ENCODE results near the gene ZBTB20.

ZBTB20 gene

DNA sequence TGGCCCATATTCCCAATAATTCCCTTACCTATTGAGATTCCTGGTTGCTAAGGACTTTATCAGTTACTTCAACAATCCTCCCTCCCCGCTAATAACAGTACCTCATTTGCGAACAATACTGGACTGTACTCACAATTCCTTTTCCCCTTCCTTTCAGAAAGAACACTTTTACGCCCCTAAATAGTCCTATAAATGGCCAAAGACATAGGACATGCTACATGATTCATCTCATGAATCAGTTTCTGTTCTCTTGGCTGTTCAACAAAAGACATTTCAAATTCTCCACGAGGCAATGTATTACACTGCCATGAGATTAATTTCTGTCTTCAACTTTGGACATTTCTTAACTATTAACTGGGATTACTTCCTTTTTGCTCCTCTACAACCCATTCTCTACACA, 588.8 kb downstream of the ZBTB20 start:
- DNase-seq, result no peak

DNA sequence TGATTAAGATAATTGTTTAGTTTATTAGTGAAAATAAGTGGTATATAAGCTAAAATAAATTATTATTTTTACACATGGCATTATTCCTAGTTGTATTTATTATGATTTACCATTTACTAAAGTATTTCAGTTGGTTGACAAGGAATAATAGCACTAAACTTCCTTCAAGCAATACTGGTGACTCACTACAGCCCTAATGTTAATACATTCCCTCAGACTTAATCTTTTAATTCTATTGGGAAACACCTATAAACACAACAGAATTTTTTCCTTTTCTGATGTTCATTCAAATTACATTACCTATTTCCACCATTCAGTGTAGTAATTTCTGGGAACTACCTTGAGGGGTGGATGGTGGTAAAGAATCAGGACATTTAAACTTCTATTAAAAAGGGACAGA, 589.3 kb downstream of the ZBTB20 start:
- no peak for DNase-seq

DNA sequence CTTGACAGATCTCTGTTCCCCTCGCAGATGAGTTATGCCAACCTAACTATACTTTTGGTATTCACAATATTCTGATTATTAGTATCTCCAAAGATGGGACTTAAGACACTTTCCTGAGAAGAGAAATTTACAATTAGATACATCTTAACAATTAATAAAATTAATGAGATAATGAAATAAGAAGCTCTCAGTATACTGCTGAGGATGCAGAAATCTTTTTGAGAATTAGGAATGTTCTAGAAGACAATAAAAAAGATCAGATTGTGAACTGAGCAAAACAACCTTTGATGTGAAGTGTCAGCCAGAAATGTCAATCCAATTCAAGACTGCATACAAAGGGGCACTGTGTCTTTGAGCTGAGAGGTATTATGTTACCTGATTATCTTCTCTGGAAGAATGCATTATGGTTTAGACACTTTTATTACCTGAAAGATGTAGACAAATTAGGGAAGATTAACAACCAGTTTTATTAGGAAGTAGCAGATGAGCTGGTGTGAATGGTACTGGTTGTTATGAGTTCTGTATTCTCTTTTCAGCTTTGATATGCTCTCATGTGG, 590.4 kb downstream of the ZBTB20 start:
- no peak for DNase-seq

DNA sequence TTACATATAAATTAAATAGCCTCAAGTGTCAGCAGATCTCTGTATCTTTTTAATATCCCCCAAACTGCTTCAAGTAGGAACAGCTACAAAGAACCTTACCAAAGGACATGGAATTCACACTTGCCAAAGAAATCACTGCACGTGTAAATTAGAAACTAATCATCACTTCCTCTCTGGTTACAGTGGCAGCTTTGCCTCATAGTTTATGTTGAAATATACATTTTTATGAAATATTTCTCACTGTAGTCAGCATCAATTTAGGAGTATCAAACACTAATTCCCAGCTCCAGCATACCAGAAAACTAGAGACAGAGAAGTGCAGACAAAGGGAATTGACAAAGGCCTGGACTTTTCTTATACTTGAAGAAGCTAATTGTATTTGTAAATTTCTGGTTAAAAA, 592.4 kb downstream of the ZBTB20 start:
- no peak for DNase-seq

DNA sequence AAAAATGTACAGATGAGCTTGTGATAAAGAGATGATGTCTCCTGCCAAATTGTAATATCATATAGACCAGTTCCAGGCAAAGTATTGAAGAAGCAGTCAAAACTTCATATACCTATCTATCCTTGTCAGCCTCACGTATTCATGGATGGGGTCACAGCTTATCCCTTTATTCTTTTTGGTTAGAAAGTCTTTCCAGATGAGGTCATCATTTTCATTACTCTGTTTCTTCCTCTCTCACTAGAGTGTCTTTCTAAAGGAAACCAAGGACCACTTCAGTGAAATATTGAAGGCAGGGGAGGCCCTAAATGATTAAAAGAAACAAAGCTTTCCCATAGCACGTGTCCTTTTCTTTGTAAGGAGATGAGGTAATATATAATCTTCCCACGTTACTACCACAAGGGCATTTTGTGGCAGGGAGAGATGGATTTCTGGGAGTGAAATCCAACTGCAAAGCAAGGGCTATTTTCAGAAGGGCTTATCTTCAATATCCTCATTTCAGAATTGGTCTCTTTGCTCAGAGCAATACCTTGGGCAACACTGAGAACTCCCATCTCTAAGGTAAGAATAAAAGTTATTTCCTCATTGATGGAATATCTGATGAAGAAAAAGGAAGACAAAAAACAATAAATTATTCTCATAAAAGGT, 593.0 kb downstream of the ZBTB20 start:
- no peak for DNase-seq

DNA sequence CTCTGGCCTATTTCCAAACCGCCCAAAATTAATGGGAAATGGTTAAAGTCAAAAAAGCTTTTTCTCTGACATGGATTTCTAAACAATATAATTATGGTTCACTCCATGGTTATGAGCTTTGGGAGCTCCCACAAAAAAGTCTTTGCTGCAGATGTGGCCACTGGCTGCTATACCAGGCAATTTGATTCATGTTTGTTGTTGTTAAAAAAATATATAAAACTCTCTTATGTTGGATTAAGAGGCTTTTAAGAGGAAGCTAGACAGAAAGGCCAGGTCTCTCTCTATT, 594.6 kb downstream of the ZBTB20 start:
- DNase-seq, result no peak

DNA sequence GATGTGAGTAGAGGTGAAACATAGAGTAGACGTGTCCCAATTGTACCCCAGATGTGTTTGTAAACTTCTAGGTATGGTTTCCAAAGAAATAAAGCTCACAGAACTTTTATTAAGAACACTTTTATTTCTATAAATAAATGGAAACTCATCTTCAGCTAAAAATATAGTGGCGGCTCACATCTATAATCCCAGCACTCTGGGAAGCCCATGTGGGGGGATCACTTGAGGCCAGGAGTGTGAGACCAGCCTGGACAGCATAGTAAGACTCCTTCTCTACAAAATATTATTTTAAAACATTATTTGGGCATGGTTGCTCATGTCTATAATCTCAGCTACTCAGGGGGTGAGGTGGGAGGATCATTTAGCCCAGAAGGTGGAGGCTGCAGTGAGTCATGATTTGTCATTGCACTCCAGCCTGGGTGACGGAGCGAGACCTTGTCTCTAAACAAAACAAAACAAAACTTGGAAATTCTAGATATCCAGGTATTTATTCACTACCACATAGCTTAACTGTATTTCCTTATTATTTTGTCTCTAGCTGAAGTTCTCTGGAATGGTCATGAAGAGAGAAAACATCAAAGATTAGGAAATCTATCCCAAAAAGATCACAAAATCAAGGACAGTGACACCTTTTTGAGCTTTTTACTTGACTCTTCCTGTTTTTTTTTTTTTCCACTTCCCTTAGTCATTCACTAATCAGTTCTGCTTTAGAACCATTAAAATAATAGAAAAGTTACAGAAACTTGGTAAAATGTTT, 595.1 kb downstream of the ZBTB20 start:
- DNase-seq, result no peak

DNA sequence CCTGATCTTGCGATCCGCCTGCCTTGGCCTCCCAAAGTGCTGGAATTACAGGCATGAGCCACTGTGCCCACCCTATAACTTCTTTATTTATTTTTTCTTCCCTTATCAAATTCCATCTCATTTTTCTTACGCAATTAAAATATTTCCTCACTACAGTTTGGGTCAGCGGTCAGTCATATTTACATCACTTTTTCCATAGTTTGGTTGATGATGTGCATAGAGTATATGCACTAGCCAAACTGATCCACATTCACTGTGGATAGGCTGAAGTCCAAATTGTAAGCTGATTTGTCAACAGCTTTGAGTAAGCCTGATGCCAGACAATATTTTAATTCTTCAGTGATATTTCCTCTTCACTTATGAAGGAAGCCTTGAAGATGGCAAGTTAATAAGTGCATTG, 596.9 kb downstream of the ZBTB20 start:
- no peak for DNase-seq

DNA sequence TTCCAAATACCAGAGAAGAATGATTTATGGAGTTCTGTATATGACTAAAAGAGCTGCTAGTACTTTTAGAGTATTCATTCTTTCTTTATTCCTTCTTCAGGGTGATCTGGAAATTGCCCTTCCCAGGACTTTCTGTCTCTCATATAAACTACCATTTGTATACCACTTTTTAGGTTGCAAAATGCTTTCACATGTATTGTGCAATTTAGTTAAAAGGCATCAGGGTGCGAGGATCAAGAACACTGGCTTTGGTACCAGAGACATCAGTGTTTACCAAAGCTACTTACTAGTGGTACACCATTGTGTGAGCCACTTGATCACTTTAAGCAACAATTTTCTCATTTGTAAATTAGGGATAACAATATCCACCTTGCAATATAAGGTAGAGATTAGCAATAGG, 601.9 kb downstream of the ZBTB20 start:
- no peak for DNase-seq

DNA sequence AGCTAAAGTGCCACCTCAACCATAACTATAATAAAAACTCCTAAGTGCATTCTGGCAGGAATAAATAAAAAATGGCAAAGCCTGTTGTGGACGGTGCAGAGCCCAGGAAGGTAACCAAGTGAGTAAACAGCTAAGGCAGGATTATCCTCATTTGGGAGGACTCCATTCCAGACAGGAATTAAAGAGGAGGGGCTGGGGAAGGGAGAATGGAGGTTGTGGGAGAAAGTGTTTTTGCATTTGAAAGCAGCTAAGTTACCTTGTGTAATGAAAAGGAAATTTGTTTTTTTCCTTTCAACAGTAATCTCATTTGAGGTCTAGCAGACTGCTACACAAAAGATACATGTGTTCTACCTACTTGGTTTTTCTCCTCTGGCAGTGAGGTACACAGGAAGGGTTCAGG, 604.7 kb downstream of the ZBTB20 start:
- DNase-seq, result no peak

DNA sequence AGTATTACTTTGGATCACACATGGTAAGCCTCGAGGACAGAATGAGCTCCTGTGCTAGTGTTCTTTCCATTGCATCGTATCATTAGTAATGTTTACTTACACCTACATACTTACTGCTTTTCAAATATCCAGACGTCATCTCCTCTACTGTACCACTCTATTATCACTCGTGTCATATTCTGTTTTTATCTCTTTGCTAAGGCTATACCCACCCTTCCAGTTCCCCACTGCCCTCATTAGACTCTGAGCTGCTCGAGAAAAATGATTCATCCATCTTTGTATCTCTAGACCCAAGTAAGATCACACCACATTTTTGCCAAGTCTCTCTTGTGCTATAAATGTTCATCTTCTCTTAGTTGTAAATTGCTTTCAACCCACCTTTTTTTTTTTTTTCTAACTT, 607.6 kb downstream of the ZBTB20 start:
- DNase-seq, result no peak

DNA sequence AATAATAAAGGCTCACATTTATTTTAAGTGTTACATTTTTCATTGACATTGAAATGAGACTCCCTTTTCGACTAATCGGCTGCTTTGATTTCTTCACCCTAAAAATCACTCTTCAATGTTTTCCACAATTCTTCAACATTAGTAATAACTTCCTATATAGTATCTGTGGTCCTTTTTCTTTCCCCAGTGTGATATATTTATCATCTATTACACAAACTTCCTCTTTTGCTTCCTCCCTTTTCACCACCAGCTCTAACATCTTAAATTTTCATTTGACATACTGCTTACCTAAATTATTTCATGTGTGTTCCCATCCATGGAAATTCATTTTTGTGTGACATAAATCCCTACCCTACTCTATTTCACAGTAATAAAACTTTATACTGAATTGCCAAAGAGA, 608.9 kb downstream of the ZBTB20 start:
- DNase-seq, result no peak

DNA sequence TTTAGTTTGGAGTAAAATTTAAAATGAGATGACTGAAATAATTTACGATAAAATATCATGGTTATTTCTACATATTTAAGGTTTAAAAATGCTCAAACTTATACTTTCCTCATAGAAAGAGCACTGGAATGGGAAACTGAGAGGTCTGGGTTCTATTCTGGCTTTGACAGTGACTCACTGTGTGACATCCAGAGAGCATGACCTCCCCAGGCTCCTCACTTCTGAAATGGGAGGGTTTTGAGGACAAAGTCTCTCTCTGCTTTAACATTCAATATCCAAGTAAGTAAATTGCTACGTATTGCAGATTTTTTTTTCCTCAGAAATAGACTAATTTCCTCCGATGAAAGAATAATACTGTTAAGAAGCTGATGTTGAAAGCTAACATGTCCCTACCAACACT, 618.6 kb downstream of the ZBTB20 start:
- no peak for DNase-seq

DNA sequence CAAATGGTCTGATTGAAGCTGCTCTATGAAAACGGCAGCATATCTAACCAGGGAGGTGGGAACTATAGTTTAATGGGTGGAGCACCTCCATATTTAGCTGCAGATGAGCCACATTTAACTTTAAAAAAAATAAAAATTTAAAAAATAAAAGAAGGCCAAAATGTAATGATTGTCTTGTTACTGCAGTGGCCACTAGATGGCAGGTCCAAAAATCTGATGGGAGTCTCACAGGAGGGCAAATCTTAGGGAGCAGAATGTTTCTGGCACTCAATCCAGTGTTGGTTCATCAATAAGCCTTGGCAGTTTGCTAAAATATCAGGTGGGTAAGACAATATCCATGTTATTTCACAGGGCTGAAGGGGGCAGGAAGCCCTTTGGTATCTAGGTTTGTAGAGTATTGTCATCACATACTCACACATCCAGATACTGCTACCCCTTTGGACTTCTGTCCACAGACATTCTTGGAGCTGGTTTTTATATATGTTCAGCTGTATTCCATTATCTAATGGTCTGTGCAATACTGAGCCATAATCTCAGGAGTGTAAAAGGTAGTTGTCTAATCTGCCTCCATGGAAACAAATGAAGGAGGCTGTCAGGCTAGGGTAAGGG, 619.9 kb downstream of the ZBTB20 start:
- no peak for DNase-seq

DNA sequence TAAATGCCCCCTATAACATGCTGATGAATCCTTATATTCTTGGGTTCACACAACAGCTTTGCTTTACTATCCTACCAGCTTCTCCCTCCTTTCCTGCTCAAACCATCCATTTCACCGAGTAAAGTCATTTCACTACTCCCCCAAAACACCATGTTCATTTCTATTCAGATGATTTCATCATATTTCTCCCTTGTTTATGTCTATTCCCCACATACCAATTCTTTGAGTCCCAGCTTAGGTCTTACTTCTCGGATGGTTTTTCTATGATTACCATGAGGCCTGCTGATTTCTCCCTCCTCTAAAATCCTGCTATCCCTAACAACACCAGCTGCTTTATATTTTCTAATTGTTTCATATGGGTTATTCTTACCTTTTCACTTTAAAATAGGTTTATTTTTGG, 621.8 kb downstream of the ZBTB20 start:
- DNase-seq, result no peak

DNA sequence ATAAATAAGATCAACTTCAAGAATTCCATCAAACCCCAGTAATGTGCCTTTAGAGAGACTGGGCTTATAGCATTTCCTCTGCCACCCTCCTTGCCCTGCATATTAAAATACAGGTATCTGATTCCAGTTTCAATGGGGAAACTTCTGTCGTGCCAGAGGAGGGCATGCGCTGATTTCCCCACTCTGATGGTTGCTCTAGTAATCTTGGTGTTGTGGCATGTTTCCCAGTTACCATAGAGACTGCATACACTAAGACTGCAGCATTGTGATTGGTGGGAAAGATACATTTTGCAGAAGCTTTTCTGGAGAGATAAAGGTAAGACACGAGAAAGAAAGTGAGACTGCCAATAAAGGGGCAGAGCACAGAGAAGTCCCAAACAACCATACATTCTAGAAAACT, 627.7 kb downstream of the ZBTB20 start:
- no peak for DNase-seq

DNA sequence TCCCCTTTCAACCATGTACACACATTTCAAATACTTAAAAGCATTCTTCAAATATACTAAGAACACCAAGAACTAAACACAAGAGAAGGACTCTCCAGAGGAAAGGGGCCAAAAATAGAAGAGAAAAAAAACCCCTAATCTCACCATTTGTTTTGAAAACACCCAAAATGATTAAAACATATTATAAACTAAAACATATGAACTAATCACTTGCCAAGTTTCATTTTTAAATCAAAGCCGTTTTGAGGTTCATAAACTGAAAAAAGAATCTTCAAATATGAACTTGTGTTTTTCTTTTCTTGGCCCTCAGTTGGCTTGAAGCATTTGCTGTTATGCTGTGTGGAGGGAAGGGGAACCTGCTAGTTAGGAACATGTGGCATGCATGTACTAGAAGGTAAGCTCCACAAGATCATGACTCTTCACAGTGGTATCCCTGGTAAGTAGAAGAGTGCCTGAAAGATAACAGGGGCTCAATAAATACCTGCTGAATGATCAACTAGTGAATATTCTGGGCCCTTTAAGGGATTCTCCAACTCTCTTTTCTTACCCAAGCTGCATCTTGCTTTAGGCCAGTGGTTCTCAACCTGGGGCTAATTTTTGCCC, 628.8 kb downstream of the ZBTB20 start:
- no peak for DNase-seq

DNA sequence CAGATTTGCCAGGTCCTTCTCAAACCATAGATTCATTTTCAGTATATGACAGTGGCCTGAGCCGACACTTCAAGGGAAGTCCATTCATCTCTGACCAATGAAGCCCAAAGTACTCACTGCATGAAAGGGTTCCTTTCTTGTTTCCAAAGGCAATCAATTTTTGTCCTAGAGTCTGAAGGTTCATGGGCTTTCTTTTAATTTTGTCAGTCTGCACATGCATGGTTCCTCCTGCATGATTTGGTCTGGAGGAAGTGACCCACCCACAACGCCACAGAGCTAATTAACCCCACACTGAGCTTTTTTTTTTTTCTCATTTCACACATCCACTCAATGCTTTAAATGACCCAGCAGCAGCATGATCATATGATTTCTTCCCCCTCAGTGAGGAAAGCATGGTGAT, 636.9 kb downstream of the ZBTB20 start:
- no peak for DNase-seq

DNA sequence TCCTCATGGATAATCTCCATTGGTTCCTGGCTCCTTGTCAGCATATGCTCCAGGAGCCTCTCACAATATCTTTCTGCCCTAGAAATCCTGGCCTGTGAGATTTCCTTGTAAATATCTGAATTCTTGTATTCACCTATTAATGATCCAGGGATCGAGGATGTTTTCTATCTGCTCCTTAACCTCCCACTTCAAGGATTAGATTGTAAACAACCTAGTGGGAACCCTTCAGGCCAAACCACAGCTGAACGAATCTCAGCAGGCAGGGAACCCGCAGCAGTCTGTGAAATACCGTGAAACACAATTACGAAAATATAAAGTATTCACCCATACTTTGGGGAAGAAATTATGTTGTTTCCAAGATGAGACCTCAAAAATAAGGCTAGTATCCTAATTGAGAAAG, 637.3 kb downstream of the ZBTB20 start:
- DNase-seq, result no peak

DNA sequence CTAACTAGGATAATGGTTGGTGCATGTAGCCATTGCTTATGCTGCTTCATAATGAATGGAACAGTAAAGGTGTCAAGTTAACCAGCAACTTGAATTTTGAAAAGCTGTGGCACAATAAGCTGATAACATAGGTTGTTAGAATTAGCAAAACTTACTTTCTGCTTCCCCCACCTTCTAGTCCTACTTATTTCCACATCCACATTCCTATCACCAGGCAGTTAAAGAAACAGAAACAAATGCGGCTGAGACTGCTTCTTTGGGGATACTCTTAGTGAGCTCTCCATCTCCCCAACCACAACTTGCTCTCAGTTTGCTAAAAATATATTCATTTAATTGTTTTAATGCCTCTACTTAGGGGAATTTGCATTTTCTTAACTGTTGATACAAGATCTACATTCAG, 638.1 kb downstream of the ZBTB20 start:
- no peak for DNase-seq

DNA sequence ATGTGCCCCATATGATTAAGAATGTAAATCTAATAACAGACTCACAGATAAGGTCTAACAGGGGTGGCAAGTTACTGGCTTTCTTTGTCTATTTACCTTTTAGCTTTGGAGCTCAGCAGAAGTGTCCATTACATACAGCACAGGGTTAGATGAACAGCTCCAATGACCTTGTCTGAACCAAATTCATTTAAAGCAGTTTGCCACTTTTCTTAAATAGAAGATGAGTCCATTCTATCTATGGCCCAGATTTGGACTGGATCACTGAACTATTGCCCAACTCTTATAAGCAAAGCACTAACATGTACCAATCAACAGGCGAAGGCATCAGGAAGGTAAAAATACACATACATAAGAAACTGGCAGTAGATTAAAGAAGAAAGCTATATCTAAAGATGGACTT, 638.9 kb downstream of the ZBTB20 start:
- DNase-seq, result no peak

DNA sequence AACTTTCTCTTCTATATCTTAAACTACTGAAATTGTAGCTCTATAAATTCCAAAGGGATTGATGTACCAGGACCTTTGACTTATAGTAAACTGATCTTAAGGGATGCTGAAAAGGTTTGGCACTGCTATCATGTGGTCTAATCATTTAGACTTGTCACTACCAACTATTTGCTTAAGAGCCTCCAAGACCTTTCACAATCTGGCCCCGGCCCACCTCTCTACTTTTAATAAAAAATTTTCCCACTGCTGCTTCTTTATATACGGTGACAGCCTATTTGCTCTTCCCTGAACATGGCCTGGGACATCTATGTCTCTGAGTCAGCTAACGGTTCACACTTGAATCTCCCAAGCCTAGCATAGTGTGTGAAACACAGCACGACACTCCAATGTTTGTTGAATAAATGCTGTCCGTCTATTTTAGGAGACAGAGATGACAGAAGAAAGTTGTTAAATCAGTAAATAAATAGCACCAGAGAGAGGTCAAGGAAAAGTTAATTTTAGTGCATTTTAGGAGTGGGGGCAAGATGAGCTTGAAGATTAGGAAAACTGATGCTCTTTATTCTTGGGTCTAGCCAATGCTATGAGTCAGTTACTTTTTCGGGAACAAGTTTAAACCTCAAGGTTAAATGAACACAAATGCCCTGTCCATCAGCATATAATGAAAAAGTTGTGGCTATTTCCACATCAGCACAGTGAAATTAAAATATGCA, 640.3 kb downstream of the ZBTB20 start:
- no peak for DNase-seq

DNA sequence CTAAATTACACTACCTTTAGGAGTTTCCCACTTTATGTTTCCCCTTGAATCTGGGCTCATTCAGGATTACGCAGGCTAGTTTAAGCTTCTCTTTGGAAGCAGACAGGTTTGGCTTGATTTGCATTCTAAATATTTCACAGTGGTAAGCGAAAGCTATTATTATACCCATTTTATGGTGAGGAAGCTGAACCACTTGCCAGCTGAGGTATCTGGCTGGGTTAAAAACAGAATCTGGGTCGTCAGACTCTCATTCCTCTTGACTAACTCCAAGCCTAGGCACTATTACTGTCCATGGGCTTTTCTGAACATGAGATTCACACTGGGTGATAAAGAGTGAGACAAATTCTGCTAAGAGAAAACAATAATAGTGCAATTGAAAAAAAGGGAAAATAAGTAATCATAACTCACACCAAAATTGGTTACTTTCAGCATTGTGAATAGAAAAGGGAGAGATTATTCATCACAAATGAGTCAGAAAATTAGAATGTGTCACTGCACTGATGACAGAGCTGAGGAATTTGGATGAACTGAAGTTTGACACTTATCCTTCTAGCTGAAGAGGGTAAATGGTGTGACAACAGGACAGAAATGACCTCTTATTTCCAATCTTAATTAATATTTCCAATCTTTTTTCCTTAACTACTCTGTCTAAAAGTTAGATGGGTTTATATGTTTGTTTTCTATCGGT, 642.0 kb downstream of the ZBTB20 start:
- no peak for DNase-seq
